SH-SY5Y (cell line): Measurements from ENCODE around the gene EXOC6B.

Source experiments
- GATA2 ChIP-seq: IDR thresholded peaks from 2 replicates; pipeline ENCODE4 v1.6.1; 2011; ENCODE audit warnings: mild to moderate bottlenecking, low read depth, low read length
- GATA3 ChIP-seq: IDR thresholded peaks from 2 replicates; pipeline ENCODE4 v1.6.1; 2011; ENCODE audit warnings: low read depth, mild to moderate bottlenecking, low read length, moderate library complexity

DNA sequence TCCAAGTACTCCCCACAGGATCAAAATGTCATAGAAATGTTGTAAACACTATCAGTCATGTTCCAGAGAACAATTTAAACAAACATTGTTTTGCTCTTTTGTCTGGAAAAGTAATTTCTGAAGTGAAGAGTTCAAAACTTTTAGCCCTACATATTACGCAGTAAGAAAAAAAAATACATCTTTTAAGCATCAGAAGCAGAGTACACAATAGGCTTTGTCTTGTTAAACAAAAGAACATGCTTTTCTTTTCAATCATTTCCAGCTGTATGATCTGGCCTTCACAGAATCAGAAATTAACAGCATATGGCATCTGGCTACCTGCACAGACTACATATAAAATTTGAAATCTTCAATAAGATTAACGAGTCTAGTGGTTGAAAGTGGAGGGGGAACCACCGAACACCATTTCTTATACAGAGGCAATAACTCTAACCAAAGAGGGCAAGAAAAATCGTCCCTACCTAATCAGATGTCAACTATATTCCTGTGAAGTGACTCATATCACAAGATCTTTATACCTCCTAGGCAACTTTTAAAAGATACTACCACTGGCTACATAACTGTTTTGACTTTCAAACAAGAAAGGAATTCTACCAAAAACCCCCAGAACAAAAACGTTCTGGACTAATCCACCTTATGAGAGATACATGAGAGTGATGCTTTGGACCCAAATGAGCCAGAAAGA lies 149.3 kb downstream of the EXOC6B start:
- TF ChIP-seq GATA2 (0 out of 2 replicates have a peak, but pooled peaks have one; percentile 9), GATA3 (no peak)
